ENCODE measurements around the gene MT1E.
"Not testable (repeated sequence)": the region's sequence is repeated elsewhere in the genome, so short reads cannot be mapped to it uniquely, and the experiment has no call there.

Gene MT1E

DNA sequence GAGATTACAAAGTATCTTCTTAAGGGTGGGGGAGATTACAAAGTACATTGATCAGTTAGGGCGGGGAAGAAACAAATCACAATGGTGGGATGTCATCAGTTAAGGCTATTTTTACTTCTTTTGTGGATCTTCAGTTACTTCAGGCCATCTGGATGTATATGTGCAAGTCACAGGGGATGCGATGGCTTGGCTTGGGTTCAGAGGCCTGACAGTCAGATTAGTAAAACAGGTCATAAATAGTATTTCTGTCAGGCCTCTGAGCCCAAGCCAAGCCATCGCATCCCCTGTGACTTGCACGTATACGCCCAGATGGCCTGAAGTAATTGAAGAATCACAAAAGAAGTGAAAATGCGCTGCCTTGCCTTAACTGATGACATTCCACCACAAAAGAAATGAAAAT, 49.0 kb downstream of the MT1E start:
- not testable (repeated sequence) for DNase-seq

GRCh38 chr16:56675685-56676210, 50.2 kb downstream of the MT1E start:
- no peak for DNase-seq
